SK-N-MC (cell line): ENCODE results near the gene NEGR1.
"Not testable (repeated sequence)": the region's sequence is repeated elsewhere in the genome, so short reads cannot be mapped to it uniquely, and the experiment has no call there.

Source experiments
- DNase-seq: peaks from one replicate; pipeline ENCODE4 v3.0.0-alpha.2; 2011; ENCODE audit warnings: low read depth, low spot score
- H3K27ac ChIP-seq: fragments of 200-600 bp; sonication (generic); 2 replicates; pipeline ENCODE4 v1.5.1; 2016; ENCODE audit warnings: mixed run types
- H3K36me3 ChIP-seq: fragments of 200-600 bp; sonication (generic); 2 replicates; pipeline ENCODE4 v1.6.1; 2017; ENCODE audit warnings: antibody characterized with exemption, low read length, mixed read lengths; ENCODE audit not compliant: insufficient read depth
- H3K4me3 ChIP-seq: fragments of 200-600 bp; sonication (generic); 2 replicates; pipeline ENCODE4 v1.5.1; 2016
- H3K9ac ChIP-seq: fragments of 200-600 bp; sonication (generic); 2 replicates; pipeline ENCODE4 v1.8.0; 2017; ENCODE audit warnings: mixed run types, mixed read lengths; ENCODE audit not compliant: insufficient read length
- H3K9me3 ChIP-seq: fragments of 200-600 bp; sonication (generic); 2 replicates; pipeline ENCODE4 v1.6.1; 2017; ENCODE audit warnings: low read depth, mild to moderate bottlenecking, antibody characterized with exemption, low read length, moderate library complexity, mixed read lengths
- EZH2 ChIP-seq: fragments of 200-600 bp; sonication (generic); IDR thresholded peaks from one replicate; pipeline ENCODE4 v1.6.1; 2017; ENCODE audit warnings: antibody characterized with exemption
- FOXP2 ChIP-seq: optimal IDR thresholded peaks from 2 replicates; pipeline ENCODE3; 2011; ENCODE audit warnings: mild to moderate bottlenecking, moderate library complexity; ENCODE audit not compliant: insufficient read depth; ENCODE audit errors: extremely low read length, control extremely low read depth
- POLR2AphosphoS5 ChIP-seq: IDR thresholded peaks from 2 replicates; pipeline ENCODE4 v1.6.1; 2012; ENCODE audit warnings: mild to moderate bottlenecking, low read depth, low read length, borderline replicate concordance

NEGR1 gene

DNA sequence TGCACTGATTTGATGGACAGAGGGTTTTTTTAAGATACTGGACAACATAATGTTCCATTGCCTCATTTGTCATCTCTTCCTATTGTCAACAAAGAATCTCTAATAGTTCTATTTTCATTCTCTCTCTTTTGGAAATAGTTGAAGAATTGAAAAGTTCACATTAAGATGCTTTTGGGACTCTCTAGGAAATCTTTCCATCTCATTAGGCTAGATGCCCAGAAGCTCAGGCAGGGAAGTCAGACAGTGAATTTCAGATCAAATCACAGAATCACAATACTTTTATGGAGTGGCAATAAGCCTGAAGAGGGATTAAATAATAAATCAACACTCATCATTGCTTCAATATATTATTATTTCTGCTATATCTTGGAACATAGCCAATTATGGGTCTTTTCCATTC, 29.2 kb downstream of the NEGR1 start:
- no peaks in the 10 kb centered on the region for H3K9me3 ChIP-seq
- H3K9ac ChIP-seq, result no peak overlapping the region
- no peaks in the 10 kb centered on the region for H3K36me3 ChIP-seq
- no peak overlapping the region for H3K4me3 ChIP-seq
- H3K27ac ChIP-seq, result no peak overlapping the region
- TF ChIP-seq FOXP2 (no peak), POLR2AphosphoS5 (no peak), EZH2 (no peak)
- DNase-seq, result no peak

DNA sequence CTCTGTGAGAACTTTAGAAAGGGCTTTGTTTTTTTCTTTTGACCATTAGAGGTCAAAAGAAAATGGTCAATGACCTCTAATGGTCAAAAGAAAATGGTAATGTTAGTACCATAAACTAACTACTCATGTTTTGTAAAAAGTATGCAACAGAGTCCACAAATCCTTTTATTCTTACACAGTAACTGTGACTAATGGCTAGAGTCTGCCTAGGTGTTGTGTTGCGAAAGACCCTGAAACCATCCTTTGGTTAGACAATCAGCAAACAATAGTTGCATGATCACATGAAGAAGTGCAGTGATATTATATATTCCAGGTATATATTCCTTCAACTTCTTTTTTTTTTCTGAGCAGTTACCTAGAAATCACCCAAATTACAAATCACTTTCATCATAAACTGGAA, 40.9 kb downstream of the NEGR1 start:
- no peak overlapping the region for H3K4me3 ChIP-seq
- H3K27ac ChIP-seq, result no peak overlapping the region
- no peaks in the 10 kb centered on the region for H3K9me3 ChIP-seq
- TF ChIP-seq FOXP2 (no peak), EZH2 (no peak), POLR2AphosphoS5 (no peak)
- H3K36me3 ChIP-seq, result no peaks in the 10 kb centered on the region
- DNase-seq, result no peak
- no peak overlapping the region for H3K9ac ChIP-seq

DNA sequence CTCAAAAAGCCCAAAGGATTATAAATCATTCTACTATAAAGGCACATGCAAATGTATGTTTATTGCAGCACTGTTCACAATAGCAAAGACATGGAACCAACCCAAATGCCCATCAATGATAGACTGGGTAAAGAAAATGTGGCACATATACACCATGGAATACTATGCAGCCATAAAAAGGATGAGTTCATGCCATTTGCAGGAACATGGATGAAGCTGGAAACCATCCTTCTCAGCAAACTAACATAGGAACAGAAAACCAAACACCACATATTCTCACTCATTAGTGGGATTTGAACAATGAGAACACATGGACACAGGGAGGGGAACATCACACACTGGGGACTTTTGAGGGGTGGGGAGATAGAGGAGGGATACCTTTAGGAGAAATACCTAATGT, 46.4 kb downstream of the NEGR1 start:
- not testable (repeated sequence) for H3K27ac ChIP-seq, H3K4me3 ChIP-seq, DNase-seq, H3K9me3 ChIP-seq, H3K9ac ChIP-seq, H3K36me3 ChIP-seq

DNA sequence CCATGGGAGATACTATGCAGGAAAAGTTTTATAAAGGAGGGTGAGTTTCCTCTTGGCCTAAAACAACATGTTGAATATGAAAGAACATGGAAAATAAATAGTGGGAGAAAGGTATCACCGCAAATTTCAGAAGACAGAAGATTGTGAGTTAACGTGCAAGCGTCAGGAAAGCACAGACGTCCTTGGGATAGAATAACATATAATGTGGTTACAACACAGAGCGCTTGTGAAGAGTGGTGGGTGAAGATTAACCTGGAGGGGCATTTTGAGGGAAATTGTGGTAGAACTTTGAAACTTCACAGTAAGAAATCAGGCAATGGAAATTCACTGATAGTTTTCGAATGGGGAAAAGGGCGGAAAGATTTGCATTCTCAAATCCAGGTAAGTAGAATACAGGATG, 47.3 kb downstream of the NEGR1 start:
- Histone ChIP-seq H3K27ac (no peak overlapping the region), H3K36me3 (no peaks in the 10 kb centered on the region), H3K9me3 (no peaks in the 10 kb centered on the region), H3K4me3 (no peak overlapping the region), H3K9ac (no peak overlapping the region)
- DNase-seq, result no peak
- no peak for TF ChIP-seq EZH2
- no peak for TF ChIP-seq POLR2AphosphoS5
- no peak for TF ChIP-seq FOXP2

DNA sequence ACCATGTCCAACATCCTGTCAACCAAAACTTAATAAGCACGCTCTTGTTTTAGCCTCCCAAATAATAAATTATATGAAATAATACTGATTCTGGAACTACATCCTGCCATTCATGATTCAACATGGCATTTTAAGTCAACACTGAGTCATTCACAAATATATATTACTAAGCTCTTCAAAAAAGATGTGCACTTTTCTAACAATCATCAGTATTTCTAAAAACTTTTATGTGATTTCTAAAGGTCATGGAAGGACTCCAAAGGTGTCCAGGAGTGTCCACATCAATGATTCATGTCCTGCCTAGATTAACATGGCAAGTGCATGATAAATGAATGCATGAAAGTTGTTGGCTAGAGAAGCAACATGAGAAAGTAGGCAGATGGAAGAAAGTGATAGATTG, 51.6 kb downstream of the NEGR1 start:
- H3K9ac ChIP-seq, result no peak overlapping the region
- TF ChIP-seq EZH2 (no peak), FOXP2 (no peak), POLR2AphosphoS5 (no peak)
- H3K36me3 ChIP-seq, result no peaks in the 10 kb centered on the region
- no peak overlapping the region for H3K27ac ChIP-seq
- no peaks in the 10 kb centered on the region for H3K9me3 ChIP-seq
- DNase-seq, result no peak
- H3K4me3 ChIP-seq, result no peak overlapping the region

DNA sequence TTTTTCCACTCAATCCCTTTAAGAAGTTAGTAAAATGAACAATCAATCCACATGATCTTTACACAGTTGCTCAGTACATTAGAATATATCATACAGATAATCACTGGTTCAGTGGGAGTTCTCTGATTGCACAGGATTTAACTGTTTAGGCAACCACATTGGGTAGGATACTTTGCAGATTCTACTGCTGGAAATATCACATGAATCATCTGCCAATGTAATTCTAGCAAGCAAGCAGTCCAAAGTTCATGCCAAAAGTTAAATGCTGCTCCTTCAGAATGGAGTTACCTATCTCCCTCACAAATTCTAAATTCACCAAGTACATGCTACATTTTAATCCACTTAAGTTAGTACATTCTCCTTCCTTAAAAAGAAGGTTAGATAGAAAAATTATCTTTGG, 52.4 kb downstream of the NEGR1 start:
- no peak overlapping the region for H3K4me3 ChIP-seq
- no peak for DNase-seq
- H3K36me3 ChIP-seq, result no peaks in the 10 kb centered on the region
- no peak overlapping the region for H3K27ac ChIP-seq
- H3K9me3 ChIP-seq, result no peaks in the 10 kb centered on the region
- H3K9ac ChIP-seq, result no peak overlapping the region
- TF ChIP-seq EZH2 (no peak), FOXP2 (no peak), POLR2AphosphoS5 (no peak)

DNA sequence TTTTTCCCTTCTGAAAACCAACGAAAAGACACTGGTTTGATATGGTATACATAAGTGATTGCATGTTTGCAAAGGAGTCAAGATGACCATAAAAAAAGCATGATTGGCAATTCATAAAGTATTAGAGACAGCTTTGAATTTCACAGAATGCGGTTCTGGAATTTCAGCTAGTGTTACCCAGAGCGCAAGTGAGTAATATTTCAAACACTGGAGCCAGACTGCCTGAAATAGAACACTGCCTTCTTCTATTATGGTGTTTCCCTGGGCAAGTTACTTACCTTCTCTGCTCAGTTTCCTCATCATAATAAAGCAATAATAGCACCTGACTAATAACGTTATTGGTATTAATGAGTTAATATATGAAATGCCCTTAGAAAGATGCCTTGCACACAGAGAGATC, 54.7 kb downstream of the NEGR1 start:
- Histone ChIP-seq H3K9me3 (no peaks in the 10 kb centered on the region), H3K4me3 (no peak overlapping the region), H3K9ac (no peak overlapping the region), H3K36me3 (no peaks in the 10 kb centered on the region), H3K27ac (no peak overlapping the region)
- DNase-seq, result no peak
- TF ChIP-seq EZH2 (no peak), FOXP2 (no peak), POLR2AphosphoS5 (no peak)

DNA sequence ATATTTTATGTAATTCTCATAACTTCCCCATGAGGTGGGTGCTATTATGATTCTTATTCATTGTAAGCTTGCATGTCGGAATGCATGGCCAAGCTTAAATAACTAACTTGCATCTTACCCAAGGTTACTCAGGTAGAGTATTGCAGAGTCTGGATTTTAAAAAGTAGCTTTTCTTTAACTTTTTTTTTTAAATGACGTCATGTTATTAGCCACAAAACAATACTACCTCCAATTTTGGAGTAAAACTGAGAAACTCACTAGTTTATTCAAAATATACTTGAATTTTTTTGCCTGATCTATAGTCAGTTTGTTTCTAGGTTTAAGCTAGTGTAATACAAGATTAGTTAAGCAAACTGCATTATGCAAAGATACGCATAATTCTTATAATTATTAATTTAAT, 57.8 kb downstream of the NEGR1 start:
- no peaks in the 10 kb centered on the region for H3K9me3 ChIP-seq
- no peaks in the 10 kb centered on the region for H3K36me3 ChIP-seq
- no peak for TF ChIP-seq FOXP2
- TF ChIP-seq POLR2AphosphoS5, result no peak
- TF ChIP-seq EZH2, result no peak
- no peak overlapping the region for H3K4me3 ChIP-seq
- H3K9ac ChIP-seq, result no peak overlapping the region
- no peak for DNase-seq
- H3K27ac ChIP-seq, result no peak overlapping the region

DNA sequence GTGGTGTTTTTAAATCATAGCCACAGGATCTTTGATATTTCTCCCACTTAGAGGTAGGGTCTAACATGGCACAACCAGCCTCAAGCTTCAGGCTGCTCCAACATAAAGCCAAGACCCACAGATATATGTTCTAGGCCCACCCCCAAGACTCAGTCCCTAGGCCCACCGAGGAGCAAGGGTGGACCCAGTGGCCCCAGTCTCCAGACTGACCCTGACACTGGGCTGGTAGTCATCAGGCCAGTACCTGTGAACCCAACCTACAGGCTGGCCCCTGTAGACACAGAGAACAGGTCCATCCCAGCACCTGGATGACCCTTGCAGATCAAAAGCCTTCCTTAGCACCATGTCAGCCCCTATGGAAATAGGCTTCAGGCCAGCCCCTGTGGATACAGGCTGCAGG, 60.5 kb downstream of the NEGR1 start:
- Histone ChIP-seq H3K4me3 (no peak overlapping the region), H3K36me3 (no peaks in the 10 kb centered on the region), H3K9me3 (no peaks in the 10 kb centered on the region), H3K9ac (no peak overlapping the region), H3K27ac (no peak overlapping the region)
- no peak for TF ChIP-seq POLR2AphosphoS5
- no peak for TF ChIP-seq FOXP2
- TF ChIP-seq EZH2, result no peak
- DNase-seq, result no peak
